Measurements from ENCODE around the gene CELA1. TPM values are rescaled to one million over a fixed set of nuclear protein-coding genes. Genes with fewer than 3 reads are reported as not detected.

CELA1 gene
- total RNA-seq, 1 experiment from 2014 or later, result not detected

GRCh38 chr12:51377099-51377984 lies 30.9 kb upstream of the CELA1 start:
- Histone ChIP-seq H3K27ac (ENCODE audit: insufficient read length, low read depth, low read length) (no peak overlapping the region), H4K5ac (ENCODE audit: insufficient read length, low read depth, low read length) (no peak overlapping the region), H4K8ac (replicated peaks; ENCODE audit: insufficient read length, low read depth, low read length) (no peak overlapping the region), H3K9ac (ENCODE audit: extremely low read depth, insufficient read length, low read length) (no peak overlapping the region), H3K14ac (ENCODE audit: insufficient read depth, low read length) (no peak overlapping the region), H3K4me2 (ENCODE audit: insufficient read depth, insufficient read length, low read length) (no peak overlapping the region), H3K23ac (ENCODE audit: insufficient read length, low read depth, low read length) (no peak overlapping the region), H3K4me1 (ENCODE audit: insufficient read depth, low read length) (peaks cover 4% of the 10 kb centered on the region), H3K4ac (ENCODE audit: low read depth, low read length) (no peak overlapping the region), H2BK20ac (ENCODE audit: low read depth, low read length, poor library complexity, severe bottlenecking) (no peak overlapping the region), H3K79me2 (ENCODE audit: insufficient read depth, low read length) (no peaks in the 10 kb centered on the region), H2BK5ac (ENCODE audit: insufficient read length, low read length) (no peak overlapping the region), H2AFZ (ENCODE audit: low read length) (no peak overlapping the region), H3K9me3 (ENCODE audit: control insufficient read depth, low read depth, low read length) (no peaks in the 10 kb centered on the region), H3K27me3 (ENCODE audit: insufficient read depth, low read length) (no peaks in the 10 kb centered on the region), H3K56ac (ENCODE audit: insufficient read length, low read depth, low read length) (no peak overlapping the region), H4K20me1 (ENCODE audit: control insufficient read depth, insufficient read depth, insufficient read length) (no peaks in the 10 kb centered on the region), H2AK5ac (ENCODE audit: insufficient read length, low read length) (no peak overlapping the region), H4K91ac (ENCODE audit: insufficient read length, low read depth, low read length) (no peak overlapping the region), H2BK120ac (ENCODE audit: low read depth, low read length, poor library complexity, severe bottlenecking) (no peak overlapping the region), H3T11ph (ENCODE audit: low read length) (no peak overlapping the region), H3K23me2 (ENCODE audit: insufficient read length, low read depth, low read length, poor library complexity, severe bottlenecking) (no peaks in the 10 kb centered on the region), H3K18ac (ENCODE audit: insufficient read length, low read depth, low read length) (no peak overlapping the region), H2BK15ac (ENCODE audit: low read depth, low read length) (no peak overlapping the region), H3K79me1 (ENCODE audit: insufficient read depth, low read depth, low read length, poor library complexity, severe bottlenecking) (no peaks in the 10 kb centered on the region), H2BK12ac (ENCODE audit: insufficient read length, low read depth, low read length) (no peak overlapping the region)
- peaks cover 14 to 15% of the 10 kb centered on the region in 2 experiments for H3K4me1 Mint-ChIP-seq
- H3K4me3 Mint-ChIP-seq, result no peak overlapping the region
- no CpG with 5 or more reads among the region's 11 CpGs for WGBS (ENCODE audit: extremely low coverage, insufficient read length, low lambda C conversion rate)
- H3K27me3 Mint-ChIP-seq (ENCODE audit: low read depth), result no peaks in the 10 kb centered on the region
- peak; percentile 44; the same call in 2 of the 3 replicates for TF ChIP-seq CTCF (conservative IDR thresholded peaks at IDR 0.05)
- no peak for DNase-seq
- peak overlapping the region in 1 of 3 experiments; percentile 42; a peak in 1 of 7 replicates for H3K27ac Mint-ChIP-seq
- peaks cover 4 to 69% (median 55%) of the 10 kb centered on the region in 3 experiments for H3K36me3 Mint-ChIP-seq (ENCODE audit: insufficient read depth in 1 of 3, low read depth in 3 of 3)
- H3K9me3 Mint-ChIP-seq, result no peaks in the 10 kb centered on the region

All from H9 (cell line).